Measurements from ENCODE around the gene GMDS. TPM values are rescaled to one million over a fixed set of nuclear protein-coding genes. Genes with fewer than 3 reads are reported as not detected.

Gene GMDS
- total and polyA plus RNA-seq, 2 of the 13 experiments (the other 11 are each of a cell fraction or from before 2014, with no cell fraction given): 64.4 to 112 TPM

DNA sequence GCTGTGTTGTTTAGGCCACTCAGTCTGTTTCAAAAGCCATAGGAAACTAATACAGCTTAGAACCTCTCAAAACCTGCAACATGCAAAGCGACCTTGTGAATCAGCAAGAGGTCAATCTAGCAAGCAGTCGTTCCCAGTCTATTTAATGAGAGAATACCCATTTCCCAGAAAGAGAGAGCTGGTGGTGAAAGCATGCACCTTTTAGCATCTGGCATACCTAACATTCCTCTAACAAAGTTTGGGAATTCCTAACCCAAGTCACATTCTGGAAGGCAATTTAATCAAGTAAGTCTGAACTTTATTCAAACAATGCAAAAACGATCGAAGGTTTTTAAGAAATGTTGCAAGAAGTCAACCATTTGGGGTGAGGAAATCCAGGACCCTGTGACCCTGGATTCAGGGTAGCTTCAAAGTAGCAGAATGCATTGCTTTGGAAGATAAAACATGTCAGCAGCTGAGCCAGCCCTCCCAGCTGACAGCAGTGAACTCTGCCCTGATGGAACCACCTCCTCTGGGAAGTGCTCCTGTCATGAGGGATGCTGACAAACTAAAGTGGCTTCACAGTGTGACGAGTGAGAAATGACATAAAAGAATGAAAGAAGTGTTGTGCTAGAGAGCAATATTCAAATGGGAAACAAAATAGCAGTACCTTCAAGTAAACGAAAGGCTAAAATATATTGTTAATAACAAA lies 104.8 kb downstream of the GMDS start (continued):
- TF ChIP-seq, protein P1, sequence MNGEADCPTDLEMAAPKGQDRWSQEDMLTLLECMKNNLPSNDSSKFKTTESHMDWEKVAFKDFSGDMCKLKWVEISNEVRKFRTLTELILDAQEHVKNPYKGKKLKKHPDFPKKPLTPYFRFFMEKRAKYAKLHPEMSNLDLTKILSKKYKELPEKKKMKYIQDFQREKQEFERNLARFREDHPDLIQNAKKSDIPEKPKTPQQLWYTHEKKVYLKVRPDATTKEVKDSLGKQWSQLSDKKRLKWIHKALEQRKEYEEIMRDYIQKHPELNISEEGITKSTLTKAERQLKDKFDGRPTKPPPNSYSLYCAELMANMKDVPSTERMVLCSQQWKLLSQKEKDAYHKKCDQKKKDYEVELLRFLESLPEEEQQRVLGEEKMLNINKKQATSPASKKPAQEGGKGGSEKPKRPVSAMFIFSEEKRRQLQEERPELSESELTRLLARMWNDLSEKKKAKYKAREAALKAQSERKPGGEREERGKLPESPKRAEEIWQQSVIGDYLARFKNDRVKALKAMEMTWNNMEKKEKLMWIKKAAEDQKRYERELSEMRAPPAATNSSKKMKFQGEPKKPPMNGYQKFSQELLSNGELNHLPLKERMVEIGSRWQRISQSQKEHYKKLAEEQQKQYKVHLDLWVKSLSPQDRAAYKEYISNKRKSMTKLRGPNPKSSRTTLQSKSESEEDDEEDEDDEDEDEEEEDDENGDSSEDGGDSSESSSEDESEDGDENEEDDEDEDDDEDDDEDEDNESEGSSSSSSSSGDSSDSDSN (CRISPR knock-in tag; IDR thresholded peaks at IDR 0.05): no peak
- TF ChIP-seq CREB1 (IDR thresholded peaks at IDR 0.05) (no peak), CREB1 (CRISPR knock-in tag; IDR thresholded peaks at IDR 0.05) (no peak), MATR3 (CRISPR knock-in tag; IDR thresholded peaks at IDR 0.05) (no peak), KDM1A (CRISPR knock-in tag; IDR thresholded peaks at IDR 0.05) (peak; percentile 38; the same call in 1 of the 2 replicates), ZNF180 (CRISPR knock-in tag; IDR thresholded peaks at IDR 0.05; ENCODE audit: borderline replicate concordance, low read depth) (no peak), LCORL (IDR thresholded peaks at IDR 0.05) (0 out of 2 replicates have a peak, but pooled peaks have one; percentile 39), LCORL (CRISPR knock-in tag; IDR thresholded peaks at IDR 0.05) (no peak), NPAS2 (CRISPR knock-in tag; IDR thresholded peaks at IDR 0.05; ENCODE audit: borderline replicate concordance) (no peak), HOXA9 (CRISPR knock-in tag; IDR thresholded peaks at IDR 0.05; ENCODE audit: borderline replicate concordance) (no peak), GTF2F1 (IDR thresholded peaks at IDR 0.05; ENCODE audit: low read length) (no peak), TGIF2 (CRISPR knock-in tag; IDR thresholded peaks at IDR 0.05) (0 out of 2 replicates have a peak, but pooled peaks have one; percentile 33), XRCC5 (optimal IDR thresholded peaks at IDR 0.05; ENCODE audit: low read length) (no peak)
- TF ChIP-seq, protein P2, sequence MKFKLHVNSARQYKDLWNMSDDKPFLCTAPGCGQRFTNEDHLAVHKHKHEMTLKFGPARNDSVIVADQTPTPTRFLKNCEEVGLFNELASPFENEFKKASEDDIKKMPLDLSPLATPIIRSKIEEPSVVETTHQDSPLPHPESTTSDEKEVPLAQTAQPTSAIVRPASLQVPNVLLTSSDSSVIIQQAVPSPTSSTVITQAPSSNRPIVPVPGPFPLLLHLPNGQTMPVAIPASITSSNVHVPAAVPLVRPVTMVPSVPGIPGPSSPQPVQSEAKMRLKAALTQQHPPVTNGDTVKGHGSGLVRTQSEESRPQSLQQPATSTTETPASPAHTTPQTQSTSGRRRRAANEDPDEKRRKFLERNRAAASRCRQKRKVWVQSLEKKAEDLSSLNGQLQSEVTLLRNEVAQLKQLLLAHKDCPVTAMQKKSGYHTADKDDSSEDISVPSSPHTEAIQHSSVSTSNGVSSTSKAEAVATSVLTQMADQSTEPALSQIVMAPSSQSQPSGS (CRISPR knock-in tag; IDR thresholded peaks at IDR 0.05): no peak
- TF ChIP-seq, protein P3, sequence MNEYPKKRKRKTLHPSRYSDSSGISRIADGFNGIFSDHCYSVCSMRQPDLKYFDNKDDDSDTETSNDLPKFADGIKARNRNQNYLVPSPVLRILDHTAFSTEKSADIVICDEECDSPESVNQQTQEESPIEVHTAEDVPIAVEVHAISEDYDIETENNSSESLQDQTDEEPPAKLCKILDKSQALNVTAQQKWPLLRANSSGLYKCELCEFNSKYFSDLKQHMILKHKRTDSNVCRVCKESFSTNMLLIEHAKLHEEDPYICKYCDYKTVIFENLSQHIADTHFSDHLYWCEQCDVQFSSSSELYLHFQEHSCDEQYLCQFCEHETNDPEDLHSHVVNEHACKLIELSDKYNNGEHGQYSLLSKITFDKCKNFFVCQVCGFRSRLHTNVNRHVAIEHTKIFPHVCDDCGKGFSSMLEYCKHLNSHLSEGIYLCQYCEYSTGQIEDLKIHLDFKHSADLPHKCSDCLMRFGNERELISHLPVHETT (CRISPR knock-in tag; conservative IDR thresholded peaks at IDR 0.05): no peak
- TF ChIP-seq, protein P4, sequence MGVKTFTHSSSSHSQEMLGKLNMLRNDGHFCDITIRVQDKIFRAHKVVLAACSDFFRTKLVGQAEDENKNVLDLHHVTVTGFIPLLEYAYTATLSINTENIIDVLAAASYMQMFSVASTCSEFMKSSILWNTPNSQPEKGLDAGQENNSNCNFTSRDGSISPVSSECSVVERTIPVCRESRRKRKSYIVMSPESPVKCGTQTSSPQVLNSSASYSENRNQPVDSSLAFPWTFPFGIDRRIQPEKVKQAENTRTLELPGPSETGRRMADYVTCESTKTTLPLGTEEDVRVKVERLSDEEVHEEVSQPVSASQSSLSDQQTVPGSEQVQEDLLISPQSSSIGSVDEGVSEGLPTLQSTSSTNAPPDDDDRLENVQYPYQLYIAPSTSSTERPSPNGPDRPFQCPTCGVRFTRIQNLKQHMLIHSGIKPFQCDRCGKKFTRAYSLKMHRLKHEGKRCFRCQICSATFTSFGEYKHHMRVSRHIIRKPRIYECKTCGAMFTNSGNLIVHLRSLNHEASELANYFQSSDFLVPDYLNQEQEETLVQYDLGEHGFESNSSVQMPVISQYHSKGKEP (CRISPR knock-in tag; IDR thresholded peaks at IDR 0.05): no peak
- TF ChIP-seq, protein P5, sequence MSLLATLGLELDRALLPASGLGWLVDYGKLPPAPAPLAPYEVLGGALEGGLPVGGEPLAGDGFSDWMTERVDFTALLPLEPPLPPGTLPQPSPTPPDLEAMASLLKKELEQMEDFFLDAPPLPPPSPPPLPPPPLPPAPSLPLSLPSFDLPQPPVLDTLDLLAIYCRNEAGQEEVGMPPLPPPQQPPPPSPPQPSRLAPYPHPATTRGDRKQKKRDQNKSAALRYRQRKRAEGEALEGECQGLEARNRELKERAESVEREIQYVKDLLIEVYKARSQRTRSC (CRISPR knock-in tag; IDR thresholded peaks at IDR 0.05; ENCODE audit: low read depth): no peak
- TF ChIP-seq, protein P6, sequence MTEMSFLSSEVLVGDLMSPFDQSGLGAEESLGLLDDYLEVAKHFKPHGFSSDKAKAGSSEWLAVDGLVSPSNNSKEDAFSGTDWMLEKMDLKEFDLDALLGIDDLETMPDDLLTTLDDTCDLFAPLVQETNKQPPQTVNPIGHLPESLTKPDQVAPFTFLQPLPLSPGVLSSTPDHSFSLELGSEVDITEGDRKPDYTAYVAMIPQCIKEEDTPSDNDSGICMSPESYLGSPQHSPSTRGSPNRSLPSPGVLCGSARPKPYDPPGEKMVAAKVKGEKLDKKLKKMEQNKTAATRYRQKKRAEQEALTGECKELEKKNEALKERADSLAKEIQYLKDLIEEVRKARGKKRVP (CRISPR knock-in tag; IDR thresholded peaks at IDR 0.05): no peak
